T-cell (primary cell): ENCODE results near the gene CHST2. TPM values are rescaled to one million over a fixed set of nuclear protein-coding genes. Genes with fewer than 3 reads are reported as not detected.

ENCODE experiments used
- ATAC-seq, 4 experiments: fragments of 200-7000 bp in 3 of 4; fragments of 150-1000 bp in 1 of 4; cut with Tn5 transposase; replicated peaks in 1 of 4; 1 replicate in 3 of 4; 2 replicates in 1 of 4; pipeline ENCODE4 v1.10.0; 2021; ENCODE audit warnings: moderate library complexity in 3 of 4, mild to moderate bottlenecking in 2 of 4, moderate number of reproducible peaks in 1 of 4
- CTCF ChIA-PET, 2 donors: fragments of 300-600 bp; sonication (Branson Sonifier 250); formaldehyde crosslinking; loops; one replicate each; lab custom pipeline; 2022; ENCODE audit warnings: antibody characterized with exemption in 2 of 2; lab: Charles Lee
- POLR2A ChIA-PET, 2 donors: fragments of 300-600 bp; sonication (Branson Sonifier 250); formaldehyde crosslinking; loops; one replicate each; lab custom pipeline; 2022; ENCODE audit warnings: antibody characterized with exemption in 2 of 2; lab: Charles Lee
- DNase-seq, 35 experiments: peaks; one replicate each; pipeline versions ENCODE4 v3.0.0 to v3.0.0-alpha.2; 2013 to 2023
- H3K27ac ChIP-seq: one replicate; pipeline ENCODE4 v1.5.1; 2013; ENCODE audit warnings: low read length
- H3K27me3 ChIP-seq, 2 experiments: replicated peaks in 1 of 2; 1 replicate in 1 of 2; 2 replicates in 1 of 2; pipeline versions ENCODE4 v1.6.1 to v1.7.0; 2013; ENCODE audit warnings: low read length in 1 of 2, mixed read lengths in 1 of 2; ENCODE audit not compliant: control insufficient read depth in 2 of 2, insufficient read depth in 2 of 2; ENCODE audit errors: extremely low read depth in 1 of 2
- H3K36me3 ChIP-seq, 2 donors: 1 replicate in 1 of 2; 2 replicates in 1 of 2; pipeline versions ENCODE4 v1.6.1 to v1.7.0; 2013; ENCODE audit warnings: low read length in 1 of 2; ENCODE audit not compliant: control insufficient read depth in 2 of 2, insufficient read depth in 1 of 2; ENCODE audit errors: extremely low read depth in 1 of 2
- H3K4me1 ChIP-seq, 2 experiments: 1 replicate in 1 of 2; 2 replicates in 1 of 2; pipeline versions ENCODE4 v1.6.1 to v1.7.0; 2013; ENCODE audit warnings: low read length in 2 of 2, mixed read lengths in 1 of 2; ENCODE audit not compliant: insufficient read depth in 2 of 2, control insufficient read depth in 1 of 2; ENCODE audit errors: extremely low read depth in 1 of 2
- H3K4me3 ChIP-seq, 2 donors: 1 replicate in 1 of 2; 2 replicates in 1 of 2; pipeline versions ENCODE4 v1.5.1 to v1.7.0; 2013; ENCODE audit warnings: mild to moderate bottlenecking in 2 of 2, low read length in 1 of 2, moderate library complexity in 1 of 2; ENCODE audit not compliant: control insufficient read depth in 1 of 2; ENCODE audit errors: extremely low read depth in 1 of 2
- H3K9me3 ChIP-seq: 2 replicates; pipeline ENCODE4 v1.7.0; 2013
- H3K27ac Mint-ChIP-seq, 2 donors: one replicate each; pipeline ENCODE4 v1.8.0; 2020 to 2021; ENCODE audit warnings: mild to moderate bottlenecking in 2 of 2, mixed read lengths in 2 of 2
- H3K27me3 Mint-ChIP-seq, 2 donors: one replicate each; pipeline ENCODE4 v1.8.0; 2021 to 2022; ENCODE audit warnings: mixed read lengths in 2 of 2
- H3K36me3 Mint-ChIP-seq: one replicate; pipeline ENCODE4 v1.8.0; 2021; ENCODE audit warnings: mixed read lengths
- H3K4me1 Mint-ChIP-seq, 3 donors: one replicate each; pipeline ENCODE4 v1.8.0; 2020 to 2022; ENCODE audit warnings: mixed read lengths in 3 of 3, mild to moderate bottlenecking in 1 of 3
- H3K4me3 Mint-ChIP-seq, 3 donors: one replicate each; pipeline ENCODE4 v1.8.0; 2020 to 2022; ENCODE audit warnings: mild to moderate bottlenecking in 3 of 3, mixed read lengths in 3 of 3, moderate library complexity in 3 of 3
- H3K9me3 Mint-ChIP-seq, 3 donors: one replicate each; pipeline ENCODE4 v1.8.0; 2020 to 2022; ENCODE audit warnings: mixed read lengths in 3 of 3
- WGBS: methylation state at CpG from one replicate; pipeline ENCODE4 v1.1.5; 2013; ENCODE audit warnings: missing lambda C conversion rate; ENCODE audit not compliant: insufficient coverage; 5-methylcytosine and 5-hydroxymethylcytosine counted together
- total RNA-seq, 35 experiments: library from RNA in 6 of 35; stranded (reverse) in 6 of 35; fragments of 120-200 nt in 1 of 35; gene quantifications; one replicate each; pipeline versions ENCODE4 v1.2.1 to v1.2.4 and lab custom pipeline; 2013 to 2026

Gene CHST2
- total RNA-seq, 5 donors from 2014 or later (not counting 1 experiment from before 2014, with no cell fraction given): 1.7 to 5.6 (median 4.4) TPM

DNA sequence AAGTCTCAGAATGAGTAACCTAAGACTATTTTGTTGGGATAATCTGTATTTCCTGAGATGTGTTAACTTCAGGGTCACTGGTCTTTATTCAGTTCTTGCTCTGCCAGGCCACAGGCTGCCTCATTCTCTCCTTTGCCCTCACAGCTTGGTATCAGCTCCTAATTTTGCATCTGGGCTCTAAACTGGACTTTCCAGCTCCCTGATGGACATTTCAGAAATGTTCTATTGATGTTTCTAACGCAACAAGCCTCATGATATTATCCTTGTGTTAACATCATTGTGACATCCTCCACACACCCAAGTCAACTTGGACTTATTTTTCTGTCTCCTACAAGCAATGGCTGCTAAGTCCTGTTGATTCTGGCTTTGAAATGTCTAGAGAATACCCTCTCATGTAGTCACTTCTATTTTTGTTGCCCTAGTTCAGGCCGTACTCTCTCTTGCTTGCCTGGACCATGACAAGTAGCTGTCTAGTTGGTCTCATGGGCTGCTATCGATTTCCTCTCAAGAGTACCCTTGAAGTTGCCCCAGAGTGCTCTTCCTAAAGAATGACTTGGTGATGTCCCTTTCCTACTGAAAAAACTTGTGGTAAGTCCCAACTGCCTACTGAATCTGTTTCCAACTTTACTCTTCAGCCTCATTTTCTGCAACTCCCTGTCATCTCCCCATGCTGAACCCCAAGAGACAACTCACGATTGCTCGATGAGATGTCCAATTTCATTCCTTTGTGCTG lies 52.7 kb downstream of the CHST2 start:
- POLR2A ChIA-PET: interaction anchor here in 1 of 2 donors (0.7 kb wide), 1 partner anchor 171 kb away, joined by 3 read pairs; no protein-coding TSS in a partner anchor
- Mint-ChIP-seq H3K27me3 (no peaks in the 10 kb centered on the region), H3K4me1 (peaks cover 74 to 83% (median 77%) of the 10 kb centered on the region in 3 donors), H3K9me3 (peaks cover 0 to 13% (median 11%) of the 10 kb centered on the region in 3 donors), H3K36me3 (no peaks in the 10 kb centered on the region), H3K4me3 (peak overlapping the region in 2 of 3 donors; percentile 19 to 70), H3K27ac (peak overlapping the region; percentile 92 to 94)
- H3K4me3 ChIP-seq: no peak overlapping the region
- H3K27me3 ChIP-seq: no peaks in the 10 kb centered on the region
- no peaks in the 10 kb centered on the region for H3K36me3 ChIP-seq
- peaks cover 45 to 51% of the 10 kb centered on the region in 2 experiments for H3K4me1 ChIP-seq
- H3K27ac ChIP-seq: peak overlapping the region; percentile 30
- CTCF ChIA-PET: no interaction called here
- DNase-seq: no peak
- no peak for ATAC-seq
- no peaks in the 10 kb centered on the region for H3K9me3 ChIP-seq
- WGBS: 77% methylated on average over 3 of the region's 5 CpGs

DNA sequence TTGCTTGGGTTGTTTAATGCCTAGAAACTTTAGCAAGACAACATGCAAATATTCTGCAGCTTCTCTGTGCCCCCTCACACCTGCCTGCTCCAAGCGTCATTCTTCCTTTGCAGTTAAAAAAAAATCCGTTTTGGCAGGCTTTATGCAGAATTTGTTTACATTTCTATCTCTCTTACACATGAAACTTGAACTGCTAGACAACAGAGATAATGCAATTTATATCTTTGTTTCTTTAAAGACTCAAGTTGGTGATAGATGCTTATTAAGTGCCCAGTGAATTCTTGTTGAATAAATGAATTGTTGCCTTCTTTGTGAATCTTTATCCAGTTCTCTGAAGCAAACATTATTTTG lies 53.2 kb downstream of the CHST2 start:
- Mint-ChIP-seq H3K4me3 (peak overlapping the region in 2 of 3 donors; percentile 19 to 70), H3K27me3 (no peaks in the 10 kb centered on the region), H3K36me3 (no peaks in the 10 kb centered on the region), H3K27ac (peak overlapping the region; percentile 92 to 94), H3K4me1 (peaks cover 71 to 78% (median 76%) of the 10 kb centered on the region in 3 donors), H3K9me3 (peaks cover 0 to 13% (median 11%) of the 10 kb centered on the region in 3 donors)
- POLR2A ChIA-PET: interaction anchor here in 1 of 2 donors (0.7 kb wide), 1 partner anchor 172 kb away, joined by 3 read pairs; no protein-coding TSS in a partner anchor
- ATAC-seq (no peak), DNase-seq (no peak)
- Histone ChIP-seq H3K27me3 (no peaks in the 10 kb centered on the region), H3K4me3 (no peak overlapping the region), H3K9me3 (no peaks in the 10 kb centered on the region), H3K4me1 (peaks cover 42 to 51% of the 10 kb centered on the region in 2 experiments), H3K36me3 (no peaks in the 10 kb centered on the region), H3K27ac (peak overlapping the region; percentile 30)
- CTCF ChIA-PET: no interaction called here
- WGBS: 75% methylated on average over 2 of the region's 2 CpGs

DNA sequence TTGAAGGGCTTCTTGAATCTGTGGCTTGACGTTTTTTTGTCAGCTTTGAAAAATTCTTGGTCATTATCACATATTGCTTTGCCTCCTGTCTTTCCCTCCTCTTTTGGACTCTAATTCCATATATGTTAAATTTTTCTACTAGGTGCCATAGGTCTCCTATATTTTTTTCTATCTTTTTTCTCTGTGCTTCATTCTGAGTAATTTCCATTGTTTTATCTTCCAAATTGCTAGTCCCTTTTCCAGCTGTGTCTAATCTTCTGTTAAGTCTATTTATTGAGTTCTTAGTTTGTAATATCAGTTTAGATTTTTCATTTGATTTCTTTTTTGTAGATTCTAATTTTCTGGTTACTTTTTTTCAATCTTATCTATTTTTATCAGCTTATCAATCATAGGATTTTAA lies 53.7 kb downstream of the CHST2 start:
- Mint-ChIP-seq H3K9me3 (peaks cover 0 to 13% (median 11%) of the 10 kb centered on the region in 3 donors), H3K36me3 (no peaks in the 10 kb centered on the region), H3K4me3 (peak overlapping the region in 1 of 3 donors; percentile 70), H3K4me1 (peaks cover 67 to 73% (median 71%) of the 10 kb centered on the region in 3 donors), H3K27me3 (no peaks in the 10 kb centered on the region), H3K27ac (peak overlapping the region; percentile 92 to 94)
- DNase-seq (no peak), ATAC-seq (no peak)
- Histone ChIP-seq H3K4me3 (no peak overlapping the region), H3K27ac (no peak overlapping the region), H3K36me3 (no peaks in the 10 kb centered on the region), H3K9me3 (no peaks in the 10 kb centered on the region), H3K4me1 (peaks cover 41 to 51% of the 10 kb centered on the region in 2 experiments), H3K27me3 (no peaks in the 10 kb centered on the region)
- CTCF ChIA-PET: no interaction called here
- POLR2A ChIA-PET: interaction anchor here in 1 of 2 donors (0.7 kb wide), 1 partner anchor 172 kb away, joined by 3 read pairs; no protein-coding TSS in a partner anchor
- WGBS: no CpG with 5 or more reads among the region's 1 CpG

Other genes starting within 250 kb of the CHST2 start
- gene PCOLCE2, start 230.7 kb upstream of the CHST2 start, total RNA-seq: not detected
- not detected for gene PAQR9, start 156.1 kb upstream of the CHST2 start, total RNA-seq
- 100 to 1,000 TPM; 113 to 164 (median 122) TPM for gene U2SURP, start 118.2 kb upstream of the CHST2 start, total RNA-seq